GM23248 (cell line): ENCODE measurements around the gene MYH6. TPM values are rescaled to one million over a fixed set of nuclear protein-coding genes. Genes with fewer than 3 reads are reported as not detected.

Source experiments
- DNase-seq: peaks from one replicate; pipeline ENCODE4 v3.0.0-alpha.2; 2015
- H2AFZ ChIP-seq: fragments of 200-600 bp; sonication (generic); 2 replicates; pipeline ENCODE4 v1.6.1; 2016; ENCODE audit warnings: antibody characterized with exemption
- H3F3A ChIP-seq: fragments of 200-600 bp; sonication (generic); 2 replicates; pipeline ENCODE4 v1.6.1; 2016; ENCODE audit warnings: mild to moderate bottlenecking, antibody characterized with exemption, mixed run types; ENCODE audit not compliant: insufficient read depth
- H3K27ac ChIP-seq: fragments of 200-600 bp; sonication (generic); 2 replicates; pipeline ENCODE4 v1.5.1; 2016; ENCODE audit warnings: mild to moderate bottlenecking
- H3K27me3 ChIP-seq: fragments of 200-600 bp; sonication (generic); replicated peaks from 2 replicates; pipeline ENCODE4 v1.6.1; 2016; ENCODE audit warnings: mild to moderate bottlenecking; ENCODE audit not compliant: insufficient read depth
- H3K36me3 ChIP-seq: fragments of 200-600 bp; sonication (generic); 2 replicates; pipeline ENCODE4 v1.6.1; 2016; ENCODE audit warnings: low read depth, mild to moderate bottlenecking
- H3K4me1 ChIP-seq: fragments of 200-600 bp; sonication (generic); 2 replicates; pipeline ENCODE4 v1.6.1; 2016; ENCODE audit warnings: mild to moderate bottlenecking; ENCODE audit not compliant: insufficient read depth
- H3K4me2 ChIP-seq: fragments of 200-600 bp; sonication (generic); one replicate; pipeline ENCODE4 v1.6.1; 2016; ENCODE audit warnings: mild to moderate bottlenecking; ENCODE audit not compliant: unreplicated experiment
- H3K4me3 ChIP-seq: fragments of 200-600 bp; sonication (generic); 2 replicates; pipeline ENCODE4 v1.5.1; 2016; ENCODE audit warnings: mild to moderate bottlenecking
- H3K79me2 ChIP-seq: fragments of 200-600 bp; sonication (generic); 2 replicates; pipeline ENCODE4 v1.6.1; 2016; ENCODE audit warnings: mild to moderate bottlenecking; ENCODE audit not compliant: insufficient read depth
- H3K9ac ChIP-seq: fragments of 200-600 bp; sonication (generic); 2 replicates; pipeline ENCODE4 v1.6.1; 2016; ENCODE audit warnings: mild to moderate bottlenecking
- H3K9me2 ChIP-seq: fragments of 200-600 bp; sonication (generic); 2 replicates; pipeline ENCODE4 v1.6.1; 2016; ENCODE audit warnings: mixed run types, mild to moderate bottlenecking, moderate library complexity; ENCODE audit not compliant: insufficient read depth
- H3K9me3 ChIP-seq: fragments of 200-600 bp; sonication (generic); one replicate; pipeline ENCODE4 v1.6.1; 2017; ENCODE audit warnings: low read depth
- H4K20me1 ChIP-seq: fragments of 200-600 bp; sonication (generic); 2 replicates; pipeline ENCODE4 v1.6.0; 2016; ENCODE audit not compliant: insufficient read depth
- EZH2 ChIP-seq: fragments of 200-600 bp; sonication (generic); IDR thresholded peaks from 2 replicates; pipeline ENCODE4 v1.6.1; 2018; ENCODE audit warnings: antibody characterized with exemption, mild to moderate bottlenecking; ENCODE audit not compliant: insufficient read depth, poor library complexity, severe bottlenecking
- EZH2phosphoT487 ChIP-seq: fragments of 200-600 bp; sonication (generic); IDR thresholded peaks from 2 replicates; pipeline ENCODE4 v1.6.1; 2018; ENCODE audit warnings: antibody characterized with exemption, moderate library complexity, mild to moderate bottlenecking, low read depth; ENCODE audit not compliant: insufficient read depth
- WGBS, 2 experiments: methylation state at CpG; one replicate each; pipeline ENCODE4 v1.1.6; 2015 to 2017; ENCODE audit warnings: low lambda C conversion rate in 2 of 2, low coverage in 1 of 2; ENCODE audit errors: missing lambda C conversion rate in 2 of 2; 5-methylcytosine and 5-hydroxymethylcytosine counted together
- in situ Hi-C: fragments of 300-500 bp; cut with MboI; formaldehyde crosslinking; loops from 2 replicates; pipeline ENCODE4 v1.15.0; 2020
- polyA plus RNA-seq: library from polyadenylated mRNA; unstranded; fragments of >200 nt; fragmentation: Nextera tagmentation; extraction: Ambion mirVana; gene quantifications from 2 replicates; pipeline ENCODE4 v1.2.1, GENCODE V29; 2016
- total RNA-seq: library from RNA; depleted of rRNA; stranded (reverse); fragments of >200 nt; shearing (Covaris generic); gene quantifications from 2 replicates; pipeline ENCODE4 v1.2.3, GENCODE V29; 2014

MYH6 gene
- total and polyA plus RNA-seq, 2 experiments from 2014 or later, result not detected

GRCh38 chr14:23416801-23417200 lies 8.7 kb upstream of the MYH6 start:
- 55 to 56% methylated on average over 11 of the region's 11 CpGs for WGBS, 2 experiments
- Histone ChIP-seq H3K27ac (no peak overlapping the region), H2AFZ (no peak overlapping the region), H3K9ac (no peak overlapping the region), H3K4me2 (no peak overlapping the region), H3K9me3 (no peaks in the 10 kb centered on the region), H3K79me2 (no peaks in the 10 kb centered on the region), H3K27me3 (peaks cover 9% of the 10 kb centered on the region; the same call in 1 of the 2 replicates), H4K20me1 (no peaks in the 10 kb centered on the region), H3K4me1 (no peaks in the 10 kb centered on the region), H3K9me2 (no peaks in the 10 kb centered on the region), H3K4me3 (no peak overlapping the region), H3F3A (no peaks in the 10 kb centered on the region), H3K36me3 (no peaks in the 10 kb centered on the region)
- no peak for DNase-seq
- TF ChIP-seq EZH2 (no peak), EZH2phosphoT487 (no peak)
- in situ Hi-C loops, result no loop called here

- Histone ChIP-seq H2AFZ (no peak overlapping the region), H3K79me2 (no peaks in the 10 kb centered on the region), H3K27me3 (peaks cover 7% of the 10 kb centered on the region), H3K4me2 (no peak overlapping the region), H3K4me1 (no peaks in the 10 kb centered on the region), H3K36me3 (no peaks in the 10 kb centered on the region), H3K4me3 (no peak overlapping the region), H3K9me3 (no peaks in the 10 kb centered on the region), H4K20me1 (no peaks in the 10 kb centered on the region), H3K27ac (no peak overlapping the region), H3K9me2 (no peaks in the 10 kb centered on the region), H3K9ac (no peak overlapping the region), H3F3A (no peaks in the 10 kb centered on the region)
- in situ Hi-C loops, result no loop called here
- TF ChIP-seq EZH2phosphoT487, result no peak
- TF ChIP-seq EZH2, result no peak
- 56 to 60% methylated on average over 20 to 21 of the region's 21 CpGs for WGBS, 2 experiments
- no peak for DNase-seq
Measured at GRCh38 chr14:23415821-23416778, 8.0 kb upstream of the MYH6 start.

DNA sequence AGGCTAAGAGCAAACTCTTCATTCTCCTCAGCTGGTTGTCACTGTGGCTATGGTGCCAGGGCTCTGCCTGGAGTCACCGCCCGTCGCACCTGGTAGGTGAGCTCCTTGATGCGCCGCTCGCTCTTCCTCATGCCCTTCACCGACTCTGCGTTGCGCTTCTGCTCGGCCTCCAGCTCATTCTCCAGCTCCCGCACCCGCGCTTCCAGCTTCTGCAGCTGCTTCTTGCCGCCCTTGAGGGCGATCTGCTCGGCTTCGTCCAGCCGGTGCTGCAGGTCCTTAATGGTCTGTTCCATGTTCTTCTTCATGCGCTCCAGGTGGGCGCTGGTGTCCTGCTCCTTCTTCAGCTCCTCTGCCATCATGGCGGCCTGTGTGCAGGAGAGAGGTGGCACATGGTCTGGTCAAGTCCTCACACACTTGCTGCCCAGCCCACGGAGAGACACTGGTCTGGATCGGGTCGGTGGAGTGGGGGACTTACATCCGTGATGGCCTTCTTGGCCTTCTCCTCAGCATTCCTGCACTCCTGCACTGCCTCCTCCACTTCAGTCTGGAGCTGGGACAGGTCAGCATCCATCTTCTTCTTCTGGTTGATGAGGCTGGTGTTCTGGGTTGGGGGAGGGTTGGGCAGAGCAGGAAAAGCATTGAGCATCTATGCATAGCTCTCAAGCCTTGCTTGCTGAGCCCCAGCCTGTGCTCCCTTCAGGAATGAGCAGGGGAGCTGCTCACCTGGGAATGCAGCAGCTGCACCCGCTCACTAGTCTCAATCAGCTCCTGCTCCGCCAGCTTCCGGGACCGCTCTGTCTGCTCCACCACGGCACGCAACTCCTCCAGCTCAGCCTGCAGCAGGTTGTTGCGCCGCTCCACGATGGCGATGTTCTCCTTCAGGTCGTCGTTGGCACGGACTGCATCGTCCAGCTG lies 7.1 kb upstream of the MYH6 start:
- H3K4me2 ChIP-seq, result no peak overlapping the region
- H3K9me3 ChIP-seq, result no peaks in the 10 kb centered on the region
- H2AFZ ChIP-seq, result no peak overlapping the region
- WGBS, 2 experiments, result 73 to 75% methylated on average over 39 of the region's 39 CpGs
- H3K79me2 ChIP-seq, result no peaks in the 10 kb centered on the region
- H4K20me1 ChIP-seq, result no peaks in the 10 kb centered on the region
- no peak for TF ChIP-seq EZH2phosphoT487
- no peak for TF ChIP-seq EZH2
- H3K9ac ChIP-seq, result no peak overlapping the region
- no peaks in the 10 kb centered on the region for H3K9me2 ChIP-seq
- no peak for DNase-seq
- no peak overlapping the region for H3K4me3 ChIP-seq
- in situ Hi-C loops, result no loop called here
- peaks cover 4% of the 10 kb centered on the region for H3K27me3 ChIP-seq
- no peak overlapping the region for H3K27ac ChIP-seq
- no peaks in the 10 kb centered on the region for H3K36me3 ChIP-seq
- no peaks in the 10 kb centered on the region for H3F3A ChIP-seq
- no peaks in the 10 kb centered on the region for H3K4me1 ChIP-seq

- 30 to 33% methylated on average over 3 of the region's 3 CpGs for WGBS, 2 experiments
- Histone ChIP-seq H3K36me3 (no peaks in the 10 kb centered on the region), H3K27ac (no peak overlapping the region), H3K79me2 (no peaks in the 10 kb centered on the region), H3K9me3 (no peaks in the 10 kb centered on the region), H3K27me3 (peaks cover 4% of the 10 kb centered on the region), H3K9ac (no peak overlapping the region), H3K9me2 (no peaks in the 10 kb centered on the region), H3K4me2 (no peak overlapping the region), H3K4me3 (no peak overlapping the region), H3F3A (no peaks in the 10 kb centered on the region), H2AFZ (no peak overlapping the region), H3K4me1 (no peaks in the 10 kb centered on the region), H4K20me1 (no peaks in the 10 kb centered on the region)
- DNase-seq, result no peak
- TF ChIP-seq EZH2phosphoT487 (no peak), EZH2 (no peak)
- in situ Hi-C loops, result no loop called here
Measured at GRCh38 chr14:23414254-23414653, 6.2 kb upstream of the MYH6 start.
